Activated CD4-positive, CD25-positive, alpha-beta regulatory T cell treated with anti-CD3 and anti-CD28 coated beads, Interleukin-2, amount 50 U/mL, for 24 hours (primary cell): ENCODE data around the gene ARFGEF3.

ENCODE experiments used
- ATAC-seq, 2 donors: fragments of 150-1000 bp; cut with Tn5 transposase; one replicate each; pipeline ENCODE4 v1.10.0; 2021; ENCODE audit warnings: mild to moderate bottlenecking in 1 of 2, moderate library complexity in 1 of 2

ARFGEF3 gene

GRCh38 chr6:138245751-138246150 lies 84.0 kb downstream of the ARFGEF3 start:
- ATAC-seq, result no peak

GRCh38 chr6:138246650-138247440 lies 85.1 kb downstream of the ARFGEF3 start:
- ATAC-seq, result no peak

DNA sequence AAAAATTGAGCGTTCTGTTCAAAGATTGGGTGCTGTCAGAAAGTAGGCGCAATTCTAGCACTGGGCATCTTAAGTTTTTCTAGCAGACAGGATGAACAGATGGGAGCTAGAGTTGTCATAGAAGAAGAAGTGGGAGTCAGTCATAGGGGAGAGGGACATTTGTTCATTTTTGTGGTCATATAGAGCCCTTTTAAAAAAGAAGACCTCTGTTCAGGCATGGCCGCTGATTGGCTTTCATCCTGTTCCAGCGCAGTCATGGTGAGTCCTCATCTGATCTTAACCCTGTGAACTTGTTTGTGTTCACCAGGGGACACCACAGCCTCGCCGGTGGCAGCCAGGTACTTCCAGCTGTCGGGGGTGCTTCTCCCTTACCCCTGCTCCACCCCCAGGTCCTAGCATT lies 86.3 kb downstream of the ARFGEF3 start:
- no peak for ATAC-seq

DNA sequence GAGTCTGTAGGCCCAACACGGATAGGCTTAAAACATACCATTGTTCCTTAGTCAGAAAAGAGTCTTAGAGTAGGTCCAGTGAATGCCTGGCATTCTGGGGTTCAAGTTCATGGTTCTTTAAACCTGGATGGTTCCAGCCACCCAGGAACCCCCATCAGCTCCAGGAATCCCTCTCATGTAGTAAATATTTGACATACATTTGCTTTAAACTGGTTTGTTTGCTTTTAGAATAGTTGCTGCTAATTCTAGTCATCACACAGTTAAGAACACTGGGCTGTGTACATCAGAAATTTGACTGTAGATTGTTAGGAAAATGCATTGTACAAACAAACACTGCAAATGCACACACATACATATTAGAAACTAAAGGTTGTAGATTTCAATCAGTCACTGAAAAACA lies 87.1 kb downstream of the ARFGEF3 start:
- ATAC-seq, result no peak

- ATAC-seq, result no peak
These were observed 88.3 kb downstream of the ARFGEF3 start for GRCh38 chr6:138250053-138250452.

- ATAC-seq, result no peak
These were observed 88.9 kb downstream of the ARFGEF3 start for GRCh38 chr6:138250513-138251247.

GRCh38 chr6:138253731-138254130 lies 92.0 kb downstream of the ARFGEF3 start:
- ATAC-seq, result no peak

DNA sequence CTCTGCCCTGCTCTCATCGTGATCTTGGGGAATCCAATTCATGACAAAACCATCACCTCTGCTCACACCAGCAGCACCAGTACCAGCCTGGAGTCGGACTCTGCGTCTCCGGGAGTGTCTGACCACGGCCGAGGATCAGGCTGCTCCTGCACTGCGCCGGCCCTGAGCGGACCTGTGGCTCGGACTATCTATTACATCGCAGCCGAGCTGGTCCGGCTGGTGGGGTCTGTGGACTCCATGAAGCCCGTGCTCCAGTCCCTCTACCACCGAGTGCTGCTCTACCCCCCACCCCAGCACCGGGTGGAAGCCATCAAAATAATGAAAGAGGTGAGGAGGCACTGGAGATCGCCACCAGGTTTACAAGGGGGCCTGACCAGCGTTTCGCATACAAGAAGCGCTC lies 93.7 kb downstream of the ARFGEF3 start:
- no peak for ATAC-seq

GRCh38 chr6:138257638-138258040 lies 95.9 kb downstream of the ARFGEF3 start:
- ATAC-seq, result no peak

DNA sequence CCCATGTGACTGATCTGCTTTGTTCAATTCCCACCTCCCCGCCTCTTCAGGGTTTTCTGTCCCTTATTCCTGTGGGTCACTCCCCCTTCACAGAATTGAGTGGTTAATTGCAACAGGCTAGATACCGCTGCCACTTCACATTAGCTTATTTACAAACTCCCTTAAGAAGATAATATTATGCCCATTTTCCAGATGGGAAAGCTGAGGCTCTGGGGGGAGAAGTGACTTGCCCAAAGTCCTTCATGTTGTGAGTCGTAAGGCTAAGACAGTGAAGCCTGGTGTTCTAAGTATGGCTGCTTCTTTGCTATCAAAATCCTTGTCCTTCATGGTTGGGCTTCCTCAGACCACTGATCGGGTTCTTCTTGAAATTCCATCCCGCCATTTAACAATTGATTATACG lies 96.5 kb downstream of the ARFGEF3 start:
- ATAC-seq, result no peak

DNA sequence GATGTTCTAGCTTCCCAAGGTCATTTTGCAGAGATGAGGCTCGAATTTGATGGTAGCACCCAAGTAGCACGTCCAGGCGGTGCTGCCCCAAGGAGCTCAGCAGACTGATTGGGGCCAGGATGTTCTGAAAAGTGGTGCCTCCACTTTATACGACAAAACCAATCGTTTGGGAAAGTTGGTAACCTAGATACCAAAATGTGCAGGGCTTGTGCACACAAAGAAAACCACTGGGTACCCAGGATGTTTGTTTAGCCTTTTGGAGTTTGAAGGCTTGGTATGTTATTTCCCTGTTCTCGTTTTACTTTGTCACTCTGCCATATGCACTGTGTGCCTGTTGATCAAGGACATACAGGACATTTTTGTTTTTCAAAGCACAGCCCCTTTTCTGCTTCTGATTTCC lies 97.3 kb downstream of the ARFGEF3 start:
- ATAC-seq, result no peak

GRCh38 chr6:138261116-138261780 lies 99.5 kb downstream of the ARFGEF3 start:
- ATAC-seq, result no peak

GRCh38 chr6:138263963-138264362 lies 102.2 kb downstream of the ARFGEF3 start:
- ATAC-seq, result no peak

- no peak for ATAC-seq
These were observed 102.7 kb downstream of the ARFGEF3 start for GRCh38 chr6:138264372-138264880.

GRCh38 chr6:138266095-138266494 lies 104.4 kb downstream of the ARFGEF3 start:
- no peak for ATAC-seq

- ATAC-seq, result no peak
These were observed 106.5 kb downstream of the ARFGEF3 start for GRCh38 chr6:138267971-138268895.

GRCh38 chr6:138271451-138271850 lies 109.7 kb downstream of the ARFGEF3 start:
- no peak for ATAC-seq

DNA sequence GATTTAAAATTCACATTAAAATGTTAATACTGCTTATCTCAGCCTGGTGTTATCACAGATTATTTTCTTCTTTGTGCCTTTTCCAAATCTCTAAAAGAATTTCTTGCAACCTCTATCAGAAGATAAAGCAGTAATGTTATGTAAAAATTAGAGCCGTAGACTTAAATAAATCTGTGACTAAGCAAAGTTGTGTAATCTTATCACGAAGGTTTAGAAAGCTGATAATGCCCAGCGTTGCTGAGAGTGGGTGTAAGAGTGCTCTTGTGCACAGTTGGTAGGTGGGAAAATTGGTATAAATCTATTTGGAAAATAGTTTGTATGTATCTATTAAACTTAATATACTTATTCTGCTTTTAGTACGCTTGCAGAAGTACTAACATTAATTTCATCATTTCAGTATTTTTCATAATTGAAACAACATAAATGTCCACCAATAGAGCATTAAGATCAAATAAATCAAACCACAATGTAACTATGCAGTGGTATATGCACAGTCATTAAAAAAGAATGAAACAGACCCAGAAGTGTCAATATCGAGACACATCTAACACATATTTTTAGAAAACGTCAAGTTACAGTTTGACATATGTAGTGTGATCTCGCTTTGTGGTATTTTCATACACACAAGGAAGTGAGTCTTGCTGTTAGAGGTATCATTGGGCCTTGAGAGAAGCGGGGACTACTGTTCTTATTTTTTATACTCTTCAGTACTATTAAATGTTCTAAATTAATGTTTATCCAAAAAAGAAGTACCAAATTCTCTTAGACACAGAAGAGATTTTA lies 111.0 kb downstream of the ARFGEF3 start:
- ATAC-seq, result no peak

- no peak for ATAC-seq
These were observed 114.2 kb downstream of the ARFGEF3 start for GRCh38 chr6:138275976-138276375.

DNA sequence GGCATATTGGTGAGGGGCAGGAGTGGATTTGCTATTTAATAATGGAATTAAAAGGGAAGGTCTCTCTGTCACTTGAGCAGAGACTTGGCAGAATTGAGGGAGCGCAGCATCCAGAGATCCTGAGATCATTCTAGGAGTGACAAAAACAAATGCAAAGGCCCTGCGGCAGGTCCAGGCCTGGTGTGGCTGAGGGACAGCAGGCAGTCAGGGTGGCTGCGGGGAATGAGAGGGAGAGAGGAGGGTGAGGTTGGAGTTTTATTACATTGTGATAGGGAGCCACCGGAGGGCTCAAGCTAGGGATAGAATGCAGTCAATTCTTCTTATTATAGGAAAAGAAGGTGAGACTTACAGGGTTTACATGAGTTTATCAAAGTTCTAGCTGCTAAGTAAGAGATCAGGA lies 116.1 kb downstream of the ARFGEF3 start:
- no peak for ATAC-seq

GRCh38 chr6:138278326-138278725 lies 116.6 kb downstream of the ARFGEF3 start:
- ATAC-seq, result peak in 1 of 2 donors; percentile 10

DNA sequence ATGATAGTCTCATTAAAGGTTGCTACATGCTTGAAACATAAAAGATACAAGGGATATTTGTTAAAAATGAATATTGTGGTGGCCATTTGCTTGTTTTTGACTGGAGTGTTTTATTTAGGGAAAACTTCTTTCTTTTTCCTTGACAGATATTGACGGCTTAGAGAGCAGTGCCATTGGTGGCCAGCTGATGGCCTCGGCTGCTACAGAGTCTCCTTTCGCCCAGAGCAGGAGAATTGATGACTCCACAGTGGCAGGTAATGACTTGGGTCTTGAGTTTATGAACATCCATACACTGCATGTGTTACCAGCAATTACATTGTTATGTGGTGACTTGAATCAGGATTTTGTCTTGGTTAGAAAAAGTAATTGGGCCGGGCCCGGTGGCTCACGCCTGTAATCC lies 124.1 kb downstream of the ARFGEF3 start:
- ATAC-seq, result no peak
